HepG2 (cell line): Measurements from ENCODE around the gene TPPP2. TPM values are rescaled to one million over a fixed set of nuclear protein-coding genes. Genes with fewer than 3 reads are reported as not detected.

ENCODE experiments used
- ATAC-seq: fragments of 200-7000 bp; cut with Tn5 transposase; 3 replicates; pipeline ENCODE4 v1.9.1; 2020; ENCODE audit warnings: mild to moderate bottlenecking, moderate library complexity
- BruUV-seq: library from RNA; stranded (reverse); fragments of 400-500 nt; replicated peaks from 2 replicates; lab custom pipeline; 2021; lab: Mats Ljungman, UMichigan
- CTCF ChIA-PET: fragments of 300-600 bp; formaldehyde crosslinking; extraction: SDS; loops from one replicate; lab custom pipeline; 2021; ENCODE audit warnings: low total read pairs, inconsistent platforms, low intra/inter-chr PET ratio; lab: Yijun Ruan, JAX
- POLR2A ChIA-PET: fragments of 350-600 bp; sonication (Branson Sonifier 250); formaldehyde crosslinking; loops from one replicate; lab custom pipeline; 2020; ENCODE audit warnings: antibody characterized with exemption, inconsistent platforms; lab: Yijun Ruan, JAX
- DNase-seq: peaks from one replicate; pipeline ENCODE4 v3.0.0-alpha.2; 2015; ENCODE audit warnings: low spot score
- FAIRE-seq: peaks from 3 replicates; lab custom pipeline; 2011; peaks lifted over from hg19 to GRCh38; lab: Jason Lieb, UNC
- H2AFZ ChIP-seq: one replicate; pipeline ENCODE4 v1.6.1; 2011; ENCODE audit warnings: low read length, inconsistent platforms
- H3K27ac ChIP-seq: fragments of 300-600 bp; 3 replicates; pipeline ENCODE4 v1.8.0; 2011; ENCODE audit warnings: mixed run types, mild to moderate bottlenecking, mixed read lengths, low read length, inconsistent platforms; ENCODE audit not compliant: insufficient read depth; ENCODE audit errors: extremely low read length
- H3K27me3 ChIP-seq, 2 experiments: fragments of 200-600 bp in 1 of 2; 2 replicates in 1 of 2; 3 replicates in 1 of 2; pipeline versions ENCODE4 v1.6.0 to v1.8.0; 2011; ENCODE audit warnings: low read length in 2 of 2, mild to moderate bottlenecking in 2 of 2, moderate library complexity in 2 of 2, inconsistent platforms in 1 of 2; ENCODE audit not compliant: insufficient read depth in 2 of 2, control insufficient read depth in 1 of 2
- H3K36me3 ChIP-seq, 2 experiments: fragments of 200-600 bp in 1 of 2; replicated peaks in 1 of 2; 2 replicates in 1 of 2; 3 replicates in 1 of 2; pipeline versions ENCODE4 v1.5.1 to v1.8.0; 2011; ENCODE audit warnings: low read length in 2 of 2, inconsistent platforms in 1 of 2; ENCODE audit not compliant: insufficient read depth in 2 of 2, control insufficient read depth in 1 of 2
- H3K4me1 ChIP-seq: 2 replicates; pipeline ENCODE4 v1.5.1; 2012; ENCODE audit warnings: low read length, inconsistent platforms; ENCODE audit not compliant: insufficient read depth
- H3K4me2 ChIP-seq: 2 replicates; pipeline ENCODE4 v1.6.0; 2011; ENCODE audit warnings: low read depth, low read length, inconsistent platforms
- H3K4me3 ChIP-seq, 3 experiments: fragments of 200-600 bp in 1 of 3; sonication (generic), shearing (Covaris generic) in 1 of 3; replicated peaks in 1 of 3; 2 replicates each; pipeline ENCODE4 v1.5.1; 2011 to 2016; ENCODE audit warnings: low read length in 3 of 3, inconsistent platforms in 2 of 3, low read depth in 2 of 3, mild to moderate bottlenecking in 2 of 3, control low read depth in 1 of 3, mixed read lengths in 1 of 3; ENCODE audit not compliant: insufficient read depth in 1 of 3
- H3K79me2 ChIP-seq: one replicate; pipeline ENCODE4 v1.6.1; 2011; ENCODE audit warnings: low read length, inconsistent platforms; ENCODE audit not compliant: insufficient read depth
- H3K9ac ChIP-seq: 2 replicates; pipeline ENCODE4 v1.6.0; 2011; ENCODE audit warnings: mild to moderate bottlenecking, low read depth, low read length, inconsistent platforms; ENCODE audit not compliant: insufficient read depth
- H3K9me3 ChIP-seq: 2 replicates; pipeline ENCODE4 v1.5.1; 2012; ENCODE audit warnings: mild to moderate bottlenecking, low read length
- H4K20me1 ChIP-seq: 2 replicates; pipeline ENCODE4 v1.6.0; 2011; ENCODE audit warnings: inconsistent platforms, mild to moderate bottlenecking, low read length, moderate library complexity; ENCODE audit not compliant: insufficient read depth
- ARID5B ChIP-seq: IDR thresholded peaks from 2 replicates; pipeline ENCODE4 v1.4.0; 2020; ENCODE audit warnings: mild to moderate bottlenecking, missing genetic modification reagents
- BORCS8-MEF2B ChIP-seq: sonication (generic); formaldehyde crosslinking; IDR thresholded peaks from 2 replicates; pipeline ENCODE4 v1.8.0; 2022; ENCODE audit warnings: mild to moderate bottlenecking, missing genetic modification reagents
- ESRRA ChIP-seq: sonication (generic); formaldehyde crosslinking; IDR thresholded peaks from 2 replicates; pipeline ENCODE4 v1.5.1; 2020; ENCODE audit warnings: mild to moderate bottlenecking, low read depth, missing genetic modification reagents
- GATAD2A ChIP-seq: IDR thresholded peaks from 2 replicates; pipeline ENCODE4 v1.6.1; 2016
- HHEX ChIP-seq: IDR thresholded peaks from 2 replicates; pipeline ENCODE4 v1.6.1; 2016; ENCODE audit warnings: control low read depth
- HMGA1 ChIP-seq: sonication (generic); formaldehyde crosslinking; conservative IDR thresholded peaks from 2 replicates; pipeline ENCODE4 v1.4.0; 2020; ENCODE audit warnings: missing genetic modification reagents
- NAIF1 ChIP-seq: sonication (generic); formaldehyde crosslinking; IDR thresholded peaks from 2 replicates; pipeline ENCODE4 v1.5.0; 2020; ENCODE audit warnings: mild to moderate bottlenecking, missing genetic modification reagents, borderline replicate concordance
- NCOA5 ChIP-seq: sonication (generic); formaldehyde crosslinking; IDR thresholded peaks from 2 replicates; pipeline ENCODE4 v1.4.0; 2020; ENCODE audit warnings: missing genetic modification reagents
- THAP11 ChIP-seq: IDR thresholded peaks from 2 replicates; pipeline ENCODE4 v1.6.1; 2016; ENCODE audit warnings: missing biosample characterization, missing genetic modification reagents
- ZNF251 ChIP-seq: sonication (generic); formaldehyde crosslinking; IDR thresholded peaks from 2 replicates; pipeline ENCODE4 v1.9.0; 2021; ENCODE audit warnings: mild to moderate bottlenecking, missing genetic modification reagents
- ZNF720 ChIP-seq: sonication (generic); formaldehyde crosslinking; IDR thresholded peaks from 2 replicates; pipeline ENCODE4 v1.4.0; 2020; ENCODE audit warnings: missing genetic modification reagents
- ZNF816 ChIP-seq: sonication (generic); formaldehyde crosslinking; IDR thresholded peaks from 2 replicates; pipeline ENCODE4 v1.8.0; 2022; ENCODE audit warnings: missing genetic modification reagents, mild to moderate bottlenecking, borderline replicate concordance
- ZNF83 ChIP-seq: sonication (generic); formaldehyde crosslinking; IDR thresholded peaks from 2 replicates; pipeline ENCODE4 v1.4.0; 2020; ENCODE audit warnings: missing genetic modification reagents, mild to moderate bottlenecking, borderline replicate concordance
- ZSCAN21 ChIP-seq: sonication (generic); formaldehyde crosslinking; IDR thresholded peaks from 2 replicates; pipeline ENCODE4 v1.8.0; 2022; ENCODE audit warnings: mild to moderate bottlenecking, missing genetic modification reagents, moderate library complexity, borderline replicate concordance
- WGBS: methylation state at CpG from one replicate; pipeline ENCODE4 v1.1.6; 2017; ENCODE audit warnings: low lambda C conversion rate; 5-methylcytosine and 5-hydroxymethylcytosine counted together
- in situ Hi-C: cut with HindIII; loops from 2 replicates; pipeline ENCODE4 v1.10.0; 2017; ENCODE audit warnings: low pct_unique_long_range_greater_than_20kb; ENCODE audit not compliant: extremely low pct_ligation_motif_present
- intact Hi-C: fragments of 100-400 bp; cut with micrococcal nuclease; formaldehyde crosslinking; loops from one replicate; pipeline ENCODE4 v1.10.0; 2022; ENCODE audit not compliant: unreplicated experiment
- polyA plus RNA-seq, 8 experiments: library from polyadenylated mRNA; depleted of rRNA in 3 of 8; stranded (reverse) in 7 of 8; unstranded in 1 of 8; fragments of >200 nt; fragmentation: Illumina TruSeq in 4 of 8; extraction: Trizol in 4 of 8; gene quantifications; 2 replicates each; pipeline versions ENCODE4 v1.2.1 to v1.2.3, GENCODE V29; 2011 to 2016; ENCODE audit warnings: low read depth in 4 of 8, missing spikeins in 1 of 8, mixed read lengths in 1 of 8; ENCODE audit not compliant: insufficient read depth in 1 of 8
- total RNA-seq, 5 experiments: library from RNA; depleted of rRNA; stranded (reverse); fragments of >200 nt; fragmentation: Illumina TruSeq; extraction: Trizol; gene quantifications; 2 replicates each; pipeline ENCODE4 v1.2.3, GENCODE V29; 2016; ENCODE audit warnings: low read depth in 1 of 5
- TF ChIP-seq, protein P1 (sequence below): sonication (generic); formaldehyde crosslinking; IDR thresholded peaks from 2 replicates; pipeline ENCODE4 v1.8.1; 2023; ENCODE audit warnings: mild to moderate bottlenecking, moderate library complexity, missing genetic modification reagents
- TF ChIP-seq, protein P2 (sequence below): sonication (generic); formaldehyde crosslinking; IDR thresholded peaks from 2 replicates; pipeline ENCODE4 v1.4.0; 2020; ENCODE audit warnings: missing genetic modification reagents
- TF ChIP-seq, protein P3 (sequence below): sonication (generic); formaldehyde crosslinking; IDR thresholded peaks from 2 replicates; pipeline ENCODE4 v1.9.0; 2021; ENCODE audit warnings: missing genetic modification reagents, mild to moderate bottlenecking, borderline replicate concordance

The TPPP2 gene
- total and polyA plus RNA-seq, 2 of the 13 experiments (the other 11 are each of a cell fraction or from before 2014, with no cell fraction given), result 0.58 to 4.2 TPM

DNA sequence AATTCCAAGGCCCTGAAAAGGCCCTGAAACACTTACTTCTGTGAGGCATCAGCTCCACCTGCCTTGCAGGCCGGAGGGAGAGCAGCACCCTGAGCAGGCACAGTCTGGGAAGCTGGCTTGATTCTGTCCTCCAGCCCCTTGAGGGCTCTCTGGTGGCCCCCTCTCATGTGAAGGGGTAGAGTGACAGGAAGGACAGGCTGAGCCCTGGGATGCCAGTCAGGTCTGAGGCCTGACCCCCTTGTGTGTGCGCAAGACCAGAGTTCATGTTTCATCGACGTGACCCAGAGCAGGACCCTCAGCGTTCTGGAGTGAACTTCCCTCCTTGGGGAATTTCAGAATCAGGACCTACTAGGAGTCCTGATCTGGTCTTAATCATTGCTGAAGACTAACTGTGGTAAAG is 28.9 kb downstream of the TPPP2 start:
- peak overlapping the region; percentile 6; the same call in 1 of the 2 replicates for H3K9ac ChIP-seq
- DNase-seq (no peak), FAIRE-seq (no peak), ATAC-seq (no peak)
- H3K27me3 ChIP-seq, result no peaks in the 10 kb centered on the region
- H3K9me3 ChIP-seq, result no peaks in the 10 kb centered on the region
- BruUV-seq, result no TSS peak
- H3K4me1 ChIP-seq, result peaks cover 99% of the 10 kb centered on the region
- CTCF ChIA-PET, result interaction anchor here (0.9 to 1.9 kb wide), 2 partner anchors 34 to 44 kb away, joined by 3 to 5 read pairs; no protein-coding TSS in a partner anchor
- H3K27ac ChIP-seq, result peak overlapping the region; percentile 43
- H3K79me2 ChIP-seq, result no peaks in the 10 kb centered on the region
- no peak overlapping the region for H3K4me3 ChIP-seq
- intact Hi-C loops, result loop anchor here (5.0 kb wide), 1 partner anchor 377 kb away; the partner anchor contains the start of gene RNASE4
- WGBS, result 26% methylated on average over 5 of the region's 5 CpGs
- H4K20me1 ChIP-seq, result no peaks in the 10 kb centered on the region
- H3K4me2 ChIP-seq, result peak overlapping the region; percentile 19; the same call in 1 of the 2 replicates
- H3K36me3 ChIP-seq, result no peaks in the 10 kb centered on the region
- in situ Hi-C loops, result no loop called here
- no peak overlapping the region for H2AFZ ChIP-seq
- POLR2A ChIA-PET, result interaction anchor here (1.3 to 4.3 kb wide), 3 partner anchors 10 to 44 kb away, joined by 7 to 77 read pairs (median 7); partner anchors contain the start of gene ARHGEF40
- TF ChIP-seq, protein P1, sequence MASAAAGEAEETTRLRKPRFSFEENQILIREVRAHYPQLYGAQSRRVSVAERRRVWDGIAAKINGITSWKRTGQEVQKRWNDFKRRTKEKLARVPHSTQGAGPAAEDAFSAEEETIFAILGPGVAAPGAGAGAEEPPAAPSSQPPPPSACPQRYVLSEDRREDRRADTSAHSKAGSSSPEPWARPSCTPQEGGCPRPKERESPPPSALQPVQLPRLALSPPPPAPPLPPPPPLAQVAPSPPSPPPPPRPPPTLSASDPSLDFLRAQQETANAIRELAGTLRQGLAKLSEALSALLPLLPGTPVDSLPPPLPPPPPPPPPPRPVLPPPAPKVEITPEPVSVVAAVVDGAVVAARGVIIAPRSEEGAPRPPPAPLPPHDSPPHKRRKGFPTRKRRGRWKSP (CRISPR knock-in tag), result no peak
- TF ChIP-seq ZSCAN21 (CRISPR knock-in tag), result no peak
- TF ChIP-seq THAP11 (CRISPR knock-in tag), result no peak
- no peak for TF ChIP-seq ZNF83 (CRISPR knock-in tag)
- TF ChIP-seq, protein P2, sequence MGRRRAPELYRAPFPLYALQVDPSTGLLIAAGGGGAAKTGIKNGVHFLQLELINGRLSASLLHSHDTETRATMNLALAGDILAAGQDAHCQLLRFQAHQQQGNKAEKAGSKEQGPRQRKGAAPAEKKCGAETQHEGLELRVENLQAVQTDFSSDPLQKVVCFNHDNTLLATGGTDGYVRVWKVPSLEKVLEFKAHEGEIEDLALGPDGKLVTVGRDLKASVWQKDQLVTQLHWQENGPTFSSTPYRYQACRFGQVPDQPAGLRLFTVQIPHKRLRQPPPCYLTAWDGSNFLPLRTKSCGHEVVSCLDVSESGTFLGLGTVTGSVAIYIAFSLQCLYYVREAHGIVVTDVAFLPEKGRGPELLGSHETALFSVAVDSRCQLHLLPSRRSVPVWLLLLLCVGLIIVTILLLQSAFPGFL (CRISPR knock-in tag), result no peak
- TF ChIP-seq NCOA5 (CRISPR knock-in tag), result no peak
- no peak for TF ChIP-seq BORCS8-MEF2B (CRISPR knock-in tag)
- no peak for TF ChIP-seq ZNF816 (CRISPR knock-in tag)
- TF ChIP-seq GATAD2A (CRISPR knock-in tag), result 0 out of 2 replicates have a peak, but pooled peaks have one; percentile 23
- no peak for TF ChIP-seq ZNF720 (CRISPR knock-in tag)
- no peak for TF ChIP-seq ZNF251 (CRISPR knock-in tag)
- TF ChIP-seq HHEX (CRISPR knock-in tag), result no peak
- no peak for TF ChIP-seq HMGA1 (CRISPR knock-in tag)
- TF ChIP-seq NAIF1, result no peak
- TF ChIP-seq, protein P3, sequence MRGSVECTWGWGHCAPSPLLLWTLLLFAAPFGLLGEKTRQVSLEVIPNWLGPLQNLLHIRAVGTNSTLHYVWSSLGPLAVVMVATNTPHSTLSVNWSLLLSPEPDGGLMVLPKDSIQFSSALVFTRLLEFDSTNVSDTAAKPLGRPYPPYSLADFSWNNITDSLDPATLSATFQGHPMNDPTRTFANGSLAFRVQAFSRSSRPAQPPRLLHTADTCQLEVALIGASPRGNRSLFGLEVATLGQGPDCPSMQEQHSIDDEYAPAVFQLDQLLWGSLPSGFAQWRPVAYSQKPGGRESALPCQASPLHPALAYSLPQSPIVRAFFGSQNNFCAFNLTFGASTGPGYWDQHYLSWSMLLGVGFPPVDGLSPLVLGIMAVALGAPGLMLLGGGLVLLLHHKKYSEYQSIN (CRISPR knock-in tag), result no peak
- TF ChIP-seq ARID5B (CRISPR knock-in tag), result no peak
- TF ChIP-seq ESRRA, result no peak; the same call in 1 of the 2 replicates
